ENCODE results near the gene ZNF84.

The ZNF84 gene

DNA sequence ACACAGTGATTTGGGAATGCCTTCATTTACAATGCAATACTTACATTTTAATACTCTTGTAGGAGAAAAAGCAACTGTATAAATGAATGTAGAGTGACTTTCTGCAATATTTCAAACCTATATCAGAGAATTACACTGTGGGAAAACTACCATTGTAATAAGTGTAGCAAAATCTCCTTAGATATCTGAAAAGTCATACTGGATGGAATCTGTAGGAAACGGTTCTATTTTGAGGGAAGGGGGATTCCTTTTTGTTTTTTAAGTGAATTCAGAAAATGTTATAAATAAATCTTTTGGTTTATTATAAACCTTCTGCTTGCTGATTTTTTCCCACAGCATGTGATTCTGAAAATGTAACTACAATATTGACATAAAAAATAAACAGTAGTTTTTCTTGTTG, 69.8 kb downstream of the ZNF84 start:
- TF ChIP-seq, protein P1, sequence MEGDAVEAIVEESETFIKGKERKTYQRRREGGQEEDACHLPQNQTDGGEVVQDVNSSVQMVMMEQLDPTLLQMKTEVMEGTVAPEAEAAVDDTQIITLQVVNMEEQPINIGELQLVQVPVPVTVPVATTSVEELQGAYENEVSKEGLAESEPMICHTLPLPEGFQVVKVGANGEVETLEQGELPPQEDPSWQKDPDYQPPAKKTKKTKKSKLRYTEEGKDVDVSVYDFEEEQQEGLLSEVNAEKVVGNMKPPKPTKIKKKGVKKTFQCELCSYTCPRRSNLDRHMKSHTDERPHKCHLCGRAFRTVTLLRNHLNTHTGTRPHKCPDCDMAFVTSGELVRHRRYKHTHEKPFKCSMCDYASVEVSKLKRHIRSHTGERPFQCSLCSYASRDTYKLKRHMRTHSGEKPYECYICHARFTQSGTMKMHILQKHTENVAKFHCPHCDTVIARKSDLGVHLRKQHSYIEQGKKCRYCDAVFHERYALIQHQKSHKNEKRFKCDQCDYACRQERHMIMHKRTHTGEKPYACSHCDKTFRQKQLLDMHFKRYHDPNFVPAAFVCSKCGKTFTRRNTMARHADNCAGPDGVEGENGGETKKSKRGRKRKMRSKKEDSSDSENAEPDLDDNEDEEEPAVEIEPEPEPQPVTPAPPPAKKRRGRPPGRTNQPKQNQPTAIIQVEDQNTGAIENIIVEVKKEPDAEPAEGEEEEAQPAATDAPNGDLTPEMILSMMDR (IDR thresholded peaks at IDR 0.05; ENCODE audit: insufficient read depth, low read length, missing control alignments), result no peak
- H3K4me3 ChIP-seq (ENCODE audit: low read depth, low read length), result no peak overlapping the region
- ChIA-PET CTCF (no interaction called here), POLR2A (no interaction called here)
- DNase-seq (ENCODE audit: low read depth, low spot score), result no peak

DNA sequence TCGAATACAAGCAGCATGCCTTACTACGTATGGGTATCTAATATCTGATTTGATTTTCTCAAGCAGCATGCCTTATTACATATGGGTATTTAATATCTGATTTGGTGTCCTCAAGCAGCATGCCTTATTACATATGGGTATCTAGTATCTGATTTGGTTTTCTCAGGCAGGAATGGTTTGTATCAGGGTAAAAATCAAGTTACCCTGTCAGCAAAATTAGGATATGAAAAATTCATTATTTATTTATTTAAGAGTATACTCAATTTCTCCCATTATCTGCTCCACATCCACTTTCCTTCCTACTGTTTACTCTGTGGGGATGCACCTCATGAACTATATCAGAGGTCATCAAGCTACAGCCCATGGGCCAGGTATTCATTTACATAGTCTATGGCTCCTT, 70.8 kb downstream of the ZNF84 start:
- POLR2A ChIA-PET, result no interaction called here
- CTCF ChIA-PET, result no interaction called here
- H3K4me3 ChIP-seq (ENCODE audit: low read depth, low read length), result no peak overlapping the region
- TF ChIP-seq, protein P1 (IDR thresholded peaks at IDR 0.05; ENCODE audit: insufficient read depth, low read length, missing control alignments), result no peak
- no peak for DNase-seq (ENCODE audit: low read depth, low spot score)
